ENCODE data around the gene MAGI1. TPM values are rescaled to one million over a fixed set of nuclear protein-coding genes. Genes with fewer than 3 reads are reported as not detected.

Gene MAGI1
- total RNA-seq, 2 donors from 2014 or later, result 23.4 to 41.4 TPM

- H3K4me3 ChIP-seq, result no peak overlapping the region
- no peaks in the 10 kb centered on the region for H3K27me3 ChIP-seq
- no peaks in the 10 kb centered on the region for H3K36me3 ChIP-seq
- no peaks in the 10 kb centered on the region for H3K4me1 ChIP-seq
- H3K9ac ChIP-seq (ENCODE audit: low read depth in 2 of 2, low read length in 2 of 2), result no peak overlapping the region
- intact Hi-C loops (cut with DNase I), result no loop called here
- no peak for TF ChIP-seq CTCF (IDR thresholded peaks at IDR 0.05)
- DNase-seq, result no peak
- no peak overlapping the region for H3K27ac ChIP-seq
- H3K9me3 ChIP-seq, result no peaks in the 10 kb centered on the region
Measured at GRCh38 chr3:65603631-65604030, 435.1 kb downstream of the MAGI1 start.

- H3K4me3 ChIP-seq, result no peak overlapping the region
- no peaks in the 10 kb centered on the region for H3K27me3 ChIP-seq
- no peak for TF ChIP-seq CTCF (IDR thresholded peaks at IDR 0.05)
- no peak overlapping the region for H3K27ac ChIP-seq
- no peaks in the 10 kb centered on the region for H3K9me3 ChIP-seq
- no peak overlapping the region for H3K9ac ChIP-seq (ENCODE audit: low read depth in 2 of 2, low read length in 2 of 2)
- no peaks in the 10 kb centered on the region for H3K36me3 ChIP-seq
- H3K4me1 ChIP-seq, result no peaks in the 10 kb centered on the region
- intact Hi-C loops (cut with DNase I), result no loop called here
- DNase-seq, result no peak
Measured at GRCh38 chr3:65600888-65601287, 437.8 kb downstream of the MAGI1 start.

GRCh38 chr3:65597952-65598413, 440.7 kb downstream of the MAGI1 start:
- H3K4me3 ChIP-seq, result no peak overlapping the region
- no peaks in the 10 kb centered on the region for H3K4me1 ChIP-seq
- DNase-seq, result no peak
- H3K27me3 ChIP-seq, result no peaks in the 10 kb centered on the region
- H3K36me3 ChIP-seq, result no peaks in the 10 kb centered on the region
- TF ChIP-seq CTCF (IDR thresholded peaks at IDR 0.05), result no peak
- intact Hi-C loops (cut with DNase I), result no loop called here
- H3K9ac ChIP-seq (ENCODE audit: low read depth in 2 of 2, low read length in 2 of 2), result no peak overlapping the region
- H3K9me3 ChIP-seq, result no peaks in the 10 kb centered on the region
- H3K27ac ChIP-seq, result no peak overlapping the region

GRCh38 chr3:65597226-65597951, 441.3 kb downstream of the MAGI1 start:
- TF ChIP-seq CTCF (IDR thresholded peaks at IDR 0.05), result no peak
- intact Hi-C loops (cut with DNase I), result no loop called here
- no peak overlapping the region for H3K27ac ChIP-seq

GRCh38 chr3:65596571-65597225, 442.0 kb downstream of the MAGI1 start:
- no peak overlapping the region for H3K4me3 ChIP-seq
- intact Hi-C loops (cut with DNase I), result no loop called here
- H3K9me3 ChIP-seq, result no peaks in the 10 kb centered on the region
- H3K36me3 ChIP-seq, result no peaks in the 10 kb centered on the region
- H3K9ac ChIP-seq (ENCODE audit: low read depth in 2 of 2, low read length in 2 of 2), result no peak overlapping the region
- H3K27me3 ChIP-seq, result no peaks in the 10 kb centered on the region
- no peak for DNase-seq
- no peak overlapping the region for H3K27ac ChIP-seq
- no peaks in the 10 kb centered on the region for H3K4me1 ChIP-seq
- TF ChIP-seq CTCF (IDR thresholded peaks at IDR 0.05), result no peak

More at GRCh38 chr3:65597226-65597951, 441.3 kb downstream of the MAGI1 start:
- H3K27me3 ChIP-seq, result no peaks in the 10 kb centered on the region
- H3K9ac ChIP-seq (ENCODE audit: low read depth in 2 of 2, low read length in 2 of 2), result no peak overlapping the region
- H3K36me3 ChIP-seq, result no peaks in the 10 kb centered on the region
- H3K4me3 ChIP-seq, result no peak overlapping the region
- H3K9me3 ChIP-seq, result no peaks in the 10 kb centered on the region
- DNase-seq, result peak; percentile 24
- H3K4me1 ChIP-seq, result no peaks in the 10 kb centered on the region

All from colonic mucosa (tissue), 4 donors.